GM12864 (cell line): Measurements from ENCODE around the gene PIK3AP1.
"Not testable (repeated sequence)": the region's sequence is repeated elsewhere in the genome, so short reads cannot be mapped to it uniquely, and the experiment has no call there.

ENCODE experiments used
- DNase-seq: peaks from one replicate; pipeline ENCODE4 v3.0.0-alpha.2; 2011; ENCODE audit warnings: low read depth
- H3K4me3 ChIP-seq: 2 replicates; pipeline ENCODE4 v1.5.1; 2011; ENCODE audit warnings: mild to moderate bottlenecking, low read depth, low read length, control low read depth
- TF ChIP-seq, protein P1 (sequence below): IDR thresholded peaks from 2 replicates; pipeline ENCODE4 v1.5.1; 2011; ENCODE audit warnings: low read depth, mild to moderate bottlenecking, moderate library complexity, low read length, control low read depth, inconsistent platforms; ENCODE audit errors: missing control alignments

The PIK3AP1 gene

DNA sequence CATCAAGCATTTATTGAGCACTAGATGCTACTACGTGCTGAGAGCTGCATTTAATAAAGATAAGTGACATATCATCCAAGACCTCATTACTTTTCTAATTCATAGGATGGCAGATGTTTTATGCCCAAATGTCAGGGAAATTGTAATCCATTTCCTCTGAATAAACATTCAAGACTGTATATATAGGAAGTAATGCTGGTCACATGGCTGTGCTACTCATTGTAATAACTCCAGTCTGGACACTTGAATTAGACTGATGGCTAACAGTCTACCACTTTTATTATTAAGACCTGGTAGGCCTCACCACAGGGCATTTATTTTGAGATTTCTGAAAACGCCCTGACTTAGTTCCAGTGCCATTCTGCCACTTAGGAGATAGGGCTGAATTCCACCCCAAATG, 36.6 kb downstream of the PIK3AP1 start:
- DNase-seq: no peak
- no peak overlapping the region for H3K4me3 ChIP-seq
- TF ChIP-seq, protein P1, sequence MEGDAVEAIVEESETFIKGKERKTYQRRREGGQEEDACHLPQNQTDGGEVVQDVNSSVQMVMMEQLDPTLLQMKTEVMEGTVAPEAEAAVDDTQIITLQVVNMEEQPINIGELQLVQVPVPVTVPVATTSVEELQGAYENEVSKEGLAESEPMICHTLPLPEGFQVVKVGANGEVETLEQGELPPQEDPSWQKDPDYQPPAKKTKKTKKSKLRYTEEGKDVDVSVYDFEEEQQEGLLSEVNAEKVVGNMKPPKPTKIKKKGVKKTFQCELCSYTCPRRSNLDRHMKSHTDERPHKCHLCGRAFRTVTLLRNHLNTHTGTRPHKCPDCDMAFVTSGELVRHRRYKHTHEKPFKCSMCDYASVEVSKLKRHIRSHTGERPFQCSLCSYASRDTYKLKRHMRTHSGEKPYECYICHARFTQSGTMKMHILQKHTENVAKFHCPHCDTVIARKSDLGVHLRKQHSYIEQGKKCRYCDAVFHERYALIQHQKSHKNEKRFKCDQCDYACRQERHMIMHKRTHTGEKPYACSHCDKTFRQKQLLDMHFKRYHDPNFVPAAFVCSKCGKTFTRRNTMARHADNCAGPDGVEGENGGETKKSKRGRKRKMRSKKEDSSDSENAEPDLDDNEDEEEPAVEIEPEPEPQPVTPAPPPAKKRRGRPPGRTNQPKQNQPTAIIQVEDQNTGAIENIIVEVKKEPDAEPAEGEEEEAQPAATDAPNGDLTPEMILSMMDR: no peak

DNA sequence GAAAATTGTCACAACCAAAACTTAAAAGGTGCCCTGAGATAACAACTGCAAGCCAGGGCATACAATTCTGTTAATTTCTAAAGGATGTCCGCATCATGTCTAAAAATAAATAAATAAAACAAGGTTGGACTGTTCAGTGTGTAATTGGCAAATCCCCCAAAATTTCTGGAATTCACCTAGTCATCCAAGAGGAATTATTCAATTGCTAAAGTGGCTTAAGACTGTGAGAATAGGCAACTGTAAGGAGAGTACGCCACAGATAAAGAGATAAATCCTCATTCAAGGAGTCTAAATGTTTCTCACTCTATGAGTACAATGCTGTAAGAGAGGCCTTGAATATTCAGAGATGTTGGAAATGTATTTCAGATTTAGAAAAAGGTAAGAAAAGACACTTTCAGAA, 37.2 kb downstream of the PIK3AP1 start:
- DNase-seq: no peak
- no peak overlapping the region for H3K4me3 ChIP-seq
- TF ChIP-seq, protein P1: no peak

DNA sequence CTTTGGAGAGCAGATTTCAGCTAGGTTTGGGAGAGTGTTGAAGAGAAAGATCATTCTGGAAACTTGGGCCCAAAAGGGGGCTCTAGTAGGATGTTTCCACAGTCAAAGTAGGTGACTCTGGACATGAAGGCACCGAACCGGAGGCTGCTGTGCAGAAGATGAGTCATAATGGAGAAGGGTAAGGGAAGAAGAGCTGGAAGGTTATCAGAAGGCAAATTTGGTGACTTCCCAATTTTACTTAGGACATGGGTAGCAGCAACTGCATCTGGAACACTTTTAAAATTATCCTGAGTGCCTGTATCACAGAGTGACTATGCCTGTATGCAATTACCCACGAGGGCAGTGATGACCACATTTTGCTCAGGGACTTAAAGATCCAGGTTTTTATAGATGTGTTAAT, 38.8 kb downstream of the PIK3AP1 start:
- H3K4me3 ChIP-seq: no peak overlapping the region
- no peak for DNase-seq
- TF ChIP-seq, protein P1: no peak

DNA sequence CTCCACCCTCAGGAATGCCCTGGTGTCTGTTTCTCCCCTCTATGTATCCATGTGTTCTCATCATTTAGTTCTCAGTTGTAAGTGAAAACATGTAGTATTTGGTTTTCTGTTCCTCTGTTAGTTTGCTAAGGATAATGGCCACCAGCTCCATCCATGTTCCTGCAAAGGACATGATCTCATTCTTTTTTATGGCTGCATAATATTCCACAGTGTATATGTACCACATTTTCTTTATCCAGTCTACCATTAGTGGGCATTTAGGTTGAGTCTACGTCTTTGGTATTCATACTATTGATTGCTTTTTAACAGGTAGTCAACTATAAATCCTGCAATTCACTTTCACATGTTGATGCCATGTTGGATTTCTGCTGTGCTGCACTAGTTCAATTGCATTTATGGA, 39.9 kb downstream of the PIK3AP1 start:
- not testable (repeated sequence) for H3K4me3 ChIP-seq, DNase-seq

DNA sequence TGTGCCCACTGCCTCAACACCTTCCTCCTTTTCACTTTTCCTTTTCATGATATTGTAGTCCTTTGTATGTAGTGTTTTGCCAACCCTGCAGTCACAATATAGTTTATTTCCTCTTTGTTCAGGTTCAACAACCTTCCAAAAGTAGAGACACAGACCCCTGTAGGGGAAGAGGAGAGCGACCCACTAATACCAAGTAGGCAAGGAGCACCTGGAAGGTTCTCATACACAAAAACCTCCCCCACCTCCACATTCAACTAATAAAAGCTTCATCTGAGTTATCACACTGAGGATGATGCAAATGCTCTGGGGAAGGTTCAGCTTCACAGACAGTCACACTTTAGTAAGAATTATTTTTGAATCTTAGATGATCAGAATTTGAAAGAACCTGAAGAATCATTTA, 41.6 kb downstream of the PIK3AP1 start:
- TF ChIP-seq, protein P1: no peak
- H3K4me3 ChIP-seq: no peak overlapping the region
- DNase-seq: no peak

DNA sequence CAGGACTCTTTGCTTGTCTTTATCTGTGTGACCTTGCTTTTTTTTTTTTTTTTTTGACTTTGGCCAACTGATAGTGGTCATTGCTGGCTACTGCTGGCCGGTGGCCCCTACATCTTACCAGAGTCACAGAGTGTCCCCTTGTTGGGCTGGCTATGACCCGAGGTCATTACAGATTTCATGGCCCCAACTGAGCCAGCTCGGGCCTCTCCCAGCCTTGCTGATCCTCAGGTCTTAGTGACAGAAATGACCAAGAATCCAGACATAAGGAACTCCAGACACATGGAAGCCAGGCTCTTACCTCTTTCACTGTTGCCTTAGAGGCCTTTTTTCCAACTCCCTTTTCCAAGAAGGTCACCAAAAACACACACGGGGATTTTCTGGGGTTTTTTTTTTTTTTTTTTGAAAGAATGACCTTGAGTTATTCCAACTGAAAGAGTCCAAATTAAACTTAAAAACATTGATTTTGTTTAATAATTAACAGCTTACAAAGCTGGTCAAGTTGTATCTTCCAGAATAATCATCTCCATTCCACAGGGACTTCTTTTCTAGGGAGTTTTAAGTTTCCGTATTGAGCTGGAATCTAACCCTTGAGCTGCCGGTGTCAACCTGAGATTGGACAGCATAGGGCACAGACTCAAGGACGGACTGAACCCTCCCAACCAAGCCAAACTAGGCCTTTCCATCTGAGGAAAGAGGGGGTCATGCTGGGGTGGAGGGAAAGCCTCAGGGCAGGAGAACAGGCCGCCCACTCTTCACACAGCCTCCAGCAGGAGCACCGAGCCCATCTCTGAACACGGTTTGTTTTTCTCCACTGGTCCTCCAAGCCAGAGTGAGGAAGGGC, 43.8 kb downstream of the PIK3AP1 start:
- TF ChIP-seq, protein P1: no peak
- no peak overlapping the region for H3K4me3 ChIP-seq
- DNase-seq: no peak

DNA sequence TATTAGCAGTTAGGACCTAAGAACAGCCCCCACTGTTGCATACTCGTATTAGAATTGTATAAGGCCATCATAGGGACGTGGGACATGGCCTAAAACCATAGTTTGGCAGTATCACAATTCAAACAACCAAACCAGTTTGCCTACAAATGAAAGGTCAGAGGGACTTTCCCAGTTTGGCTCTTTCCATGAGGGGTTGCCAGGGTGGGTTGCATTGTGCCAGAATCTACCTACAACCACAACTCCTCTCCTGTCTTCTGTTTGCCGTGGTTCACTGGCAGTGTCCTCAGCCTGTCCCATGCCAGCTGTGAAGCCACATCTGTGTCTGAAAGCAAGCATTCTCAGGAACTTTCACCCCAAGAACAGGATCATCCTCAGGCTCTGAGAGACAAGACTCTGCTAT, 44.5 kb downstream of the PIK3AP1 start:
- H3K4me3 ChIP-seq: no peak overlapping the region
- TF ChIP-seq, protein P1: no peak
- DNase-seq: no peak
